Endothelial cell of umbilical vein (primary cell): ENCODE measurements around the gene ANKRD13D. TPM values are rescaled to one million over a fixed set of nuclear protein-coding genes. Genes with fewer than 3 reads are reported as not detected.

ENCODE experiments used
- BruUV-seq: library from RNA; stranded (reverse); fragments of 400-500 nt; replicated peaks from 2 replicates; lab custom pipeline; 2021; lab: Mats Ljungman, UMichigan
- CTCF ChIA-PET: fragments of 300-600, 350-600 bp; sonication (Branson Sonifier 250); formaldehyde crosslinking; loops from one replicate; lab custom pipeline; 2021; ENCODE audit warnings: antibody characterized with exemption, inconsistent platforms; lab: Charles Lee
- POLR2A ChIA-PET: fragments of 300-600, 350-600 bp; sonication (Branson Sonifier 250); formaldehyde crosslinking; loops from one replicate; lab custom pipeline; 2021; ENCODE audit warnings: antibody characterized with exemption, inconsistent platforms; lab: Charles Lee
- DNase-seq: peaks from one replicate; pipeline ENCODE4 v3.0.0-alpha.2; 2011; ENCODE audit warnings: low read depth, low spot score
- FAIRE-seq: peaks from 2 replicates; lab custom pipeline; 2011; peaks lifted over from hg19 to GRCh38; lab: Jason Lieb, UNC
- H2AFZ ChIP-seq: 2 replicates; pipeline ENCODE4 v1.6.0; 2012; ENCODE audit warnings: low read depth, low read length, control low read depth, inconsistent platforms
- H3K27ac ChIP-seq: 2 replicates; pipeline ENCODE4 v1.5.1; 2011; ENCODE audit warnings: low read depth, mild to moderate bottlenecking, control low read depth, low read length, moderate library complexity; ENCODE audit not compliant: insufficient read depth
- H3K27me3 ChIP-seq, 2 experiments: 2 replicates each; pipeline versions ENCODE4 v1.6.0 to v1.6.1; 2011; ENCODE audit warnings: low read length in 2 of 2, mixed read lengths in 1 of 2; ENCODE audit not compliant: control insufficient read depth in 2 of 2, insufficient read depth in 2 of 2
- H3K36me3 ChIP-seq, 2 experiments: 2 replicates in 1 of 2; 3 replicates in 1 of 2; pipeline ENCODE4 v1.5.1; 2011; ENCODE audit warnings: low read length in 2 of 2, mild to moderate bottlenecking in 1 of 2, moderate library complexity in 1 of 2; ENCODE audit not compliant: control insufficient read depth in 2 of 2, insufficient read depth in 2 of 2; ENCODE audit errors: extremely low read depth in 1 of 2
- H3K4me1 ChIP-seq: 3 replicates; pipeline ENCODE4 v1.5.1; 2011; ENCODE audit warnings: mild to moderate bottlenecking, low read length; ENCODE audit not compliant: control insufficient read depth, insufficient read depth; ENCODE audit errors: extremely low read depth
- H3K4me2 ChIP-seq: 2 replicates; pipeline ENCODE4 v1.6.1; 2011; ENCODE audit warnings: low read length, control low read depth, mixed read lengths; ENCODE audit not compliant: insufficient read depth
- H3K4me3 ChIP-seq, 3 experiments: fragments of 200-600 bp in 1 of 3; sonication (generic), shearing (Covaris generic) in 1 of 3; replicated peaks in 1 of 3; 2 replicates each; pipeline ENCODE4 v1.5.1; 2011 to 2016; ENCODE audit warnings: control low read depth in 3 of 3, low read length in 3 of 3, mild to moderate bottlenecking in 2 of 3, inconsistent platforms in 1 of 3, low read depth in 1 of 3, moderate library complexity in 1 of 3; ENCODE audit not compliant: insufficient read depth in 1 of 3
- H3K79me2 ChIP-seq: 2 replicates; pipeline ENCODE4 v1.6.0; 2012; ENCODE audit warnings: low read length, inconsistent platforms; ENCODE audit not compliant: control insufficient read depth, insufficient read depth
- H3K9ac ChIP-seq: replicated peaks from 2 replicates; pipeline ENCODE3; 2011; ENCODE audit warnings: low read length, control low read depth; ENCODE audit not compliant: insufficient read depth; ENCODE audit errors: extremely low read depth
- H3K9me1 ChIP-seq: replicated peaks from 3 replicates; pipeline ENCODE4 v1.6.0; 2011; ENCODE audit warnings: mild to moderate bottlenecking, low read length; ENCODE audit not compliant: control insufficient read depth, insufficient read depth; ENCODE audit errors: extremely low read depth
- H3K9me3 ChIP-seq: replicated peaks from 2 replicates; pipeline ENCODE4 v1.5.1; 2012; ENCODE audit warnings: low read length, inconsistent platforms; ENCODE audit not compliant: control insufficient read depth, insufficient read depth
- H4K20me1 ChIP-seq: replicated peaks from 2 replicates; pipeline ENCODE3; 2011; ENCODE audit warnings: mild to moderate bottlenecking, low read length; ENCODE audit not compliant: control insufficient read depth, insufficient read depth; ENCODE audit errors: extremely low read depth
- EZH2 ChIP-seq: IDR thresholded peaks from 2 replicates; pipeline ENCODE4 v1.6.1; 2012; ENCODE audit warnings: borderline replicate concordance, low read depth, mild to moderate bottlenecking, moderate library complexity, low read length, inconsistent platforms; ENCODE audit not compliant: severe bottlenecking
- FOS ChIP-seq: IDR thresholded peaks from 2 replicates; pipeline ENCODE4 v1.6.1; 2011; ENCODE audit warnings: mild to moderate bottlenecking, low read length, moderate library complexity, borderline replicate concordance; ENCODE audit not compliant: insufficient read depth
- GATA2 ChIP-seq: IDR thresholded peaks from 2 replicates; pipeline ENCODE4 v1.7.0; 2011; ENCODE audit warnings: low read depth, mild to moderate bottlenecking, moderate library complexity, mixed read lengths, low read length; ENCODE audit not compliant: insufficient read length, insufficient read depth
- JUN ChIP-seq: IDR thresholded peaks from 2 replicates; pipeline ENCODE4 v1.6.1; 2011; ENCODE audit warnings: borderline replicate concordance, low read depth; ENCODE audit not compliant: insufficient read length, insufficient read depth
- MYC ChIP-seq: IDR thresholded peaks from one replicate; pipeline ENCODE4 v1.6.1; 2011; ENCODE audit warnings: mild to moderate bottlenecking, low read depth, low read length
- POLR2A ChIP-seq: IDR thresholded peaks from 2 replicates; pipeline ENCODE4 v1.6.1; 2012; ENCODE audit warnings: low read depth, mild to moderate bottlenecking, control low read depth, low read length
- POLR2AphosphoS5 ChIP-seq: IDR thresholded peaks from 2 replicates; pipeline ENCODE4 v1.6.1; 2012; ENCODE audit warnings: low read depth, mild to moderate bottlenecking, control low read depth, low read length, moderate library complexity; ENCODE audit not compliant: insufficient read depth
- dilution Hi-C: fragments of 300-500 bp; cut with MboI; formaldehyde crosslinking; loops from one replicate; pipeline ENCODE4 v1.15.0; 2019; ENCODE audit warnings: low sequenced_read_pairs; ENCODE audit not compliant: extremely low pct_ligation_motif_present
- intact Hi-C: fragments of 100-400 bp; cut with micrococcal nuclease; formaldehyde crosslinking; loops from one replicate; pipeline ENCODE4 v1.10.0; 2022
- polyA plus RNA-seq, 4 experiments: library from polyadenylated mRNA; depleted of rRNA in 3 of 4; stranded (reverse) in 3 of 4; unstranded in 1 of 4; fragments of >200 nt; gene quantifications; 2 replicates each; pipeline versions ENCODE4 v1.2.1 to v1.2.3, GENCODE V29; 2011 to 2012; ENCODE audit warnings: missing spikeins in 1 of 4
- total RNA-seq: library from RNA; stranded (reverse); gene quantifications from 2 replicates; pipeline ENCODE4 v1.2.3, GENCODE V29; 2021
- TF ChIP-seq, protein P1 (sequence below), 2 donors: IDR thresholded peaks; 1 replicate in 1 of 2; 2 replicates in 1 of 2; pipeline ENCODE4 v1.5.1; 2011; ENCODE audit warnings: low read length in 2 of 2, mild to moderate bottlenecking in 2 of 2, moderate library complexity in 2 of 2, control low read depth in 1 of 2, inconsistent platforms in 1 of 2, low read depth in 1 of 2; ENCODE audit not compliant: insufficient read depth in 1 of 2; ENCODE audit errors: extremely low read depth in 1 of 2
- TF ChIP-seq, protein P2 (sequence below): IDR thresholded peaks from 2 replicates; pipeline ENCODE4 v1.6.1; 2011; ENCODE audit not compliant: insufficient read depth, insufficient read length

Gene ANKRD13D
- total and polyA plus RNA-seq, 2 donors (not counting 3 experiments of a cell fraction or from before 2014, with no cell fraction given): 43.5 to 57.5 TPM

- no peak overlapping the region for H3K4me3 ChIP-seq
- H3K9ac ChIP-seq: no peak overlapping the region
- H2AFZ ChIP-seq: no peak overlapping the region
- FAIRE-seq (no peak), DNase-seq (no peak)
- dilution Hi-C loops (no loop called here), intact Hi-C loops (no loop called here)
- BruUV-seq: no TSS peak
- TF ChIP-seq MYC (no peak), FOS (no peak), GATA2 (no peak), POLR2AphosphoS5 (no peak), EZH2 (no peak), JUN (no peak), POLR2A (no peak)
- TF ChIP-seq, protein P1, sequence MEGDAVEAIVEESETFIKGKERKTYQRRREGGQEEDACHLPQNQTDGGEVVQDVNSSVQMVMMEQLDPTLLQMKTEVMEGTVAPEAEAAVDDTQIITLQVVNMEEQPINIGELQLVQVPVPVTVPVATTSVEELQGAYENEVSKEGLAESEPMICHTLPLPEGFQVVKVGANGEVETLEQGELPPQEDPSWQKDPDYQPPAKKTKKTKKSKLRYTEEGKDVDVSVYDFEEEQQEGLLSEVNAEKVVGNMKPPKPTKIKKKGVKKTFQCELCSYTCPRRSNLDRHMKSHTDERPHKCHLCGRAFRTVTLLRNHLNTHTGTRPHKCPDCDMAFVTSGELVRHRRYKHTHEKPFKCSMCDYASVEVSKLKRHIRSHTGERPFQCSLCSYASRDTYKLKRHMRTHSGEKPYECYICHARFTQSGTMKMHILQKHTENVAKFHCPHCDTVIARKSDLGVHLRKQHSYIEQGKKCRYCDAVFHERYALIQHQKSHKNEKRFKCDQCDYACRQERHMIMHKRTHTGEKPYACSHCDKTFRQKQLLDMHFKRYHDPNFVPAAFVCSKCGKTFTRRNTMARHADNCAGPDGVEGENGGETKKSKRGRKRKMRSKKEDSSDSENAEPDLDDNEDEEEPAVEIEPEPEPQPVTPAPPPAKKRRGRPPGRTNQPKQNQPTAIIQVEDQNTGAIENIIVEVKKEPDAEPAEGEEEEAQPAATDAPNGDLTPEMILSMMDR (IDR thresholded peaks at IDR 0.05; ENCODE audit: extremely low read depth in 1 of 2, insufficient read depth in 1 of 2, low read depth in 1 of 2, low read length in 2 of 2): no peak
- TF ChIP-seq, protein P2, sequence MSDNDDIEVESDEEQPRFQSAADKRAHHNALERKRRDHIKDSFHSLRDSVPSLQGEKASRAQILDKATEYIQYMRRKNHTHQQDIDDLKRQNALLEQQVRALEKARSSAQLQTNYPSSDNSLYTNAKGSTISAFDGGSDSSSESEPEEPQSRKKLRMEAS: no peak
- no peak overlapping the region for H3K27ac ChIP-seq
- H3K9me3 ChIP-seq: no peaks in the 10 kb centered on the region
- peaks cover 35% of the 10 kb centered on the region for H3K79me2 ChIP-seq
- CTCF ChIA-PET: interaction anchor here (0.6 to 1.0 kb wide), 3 partner anchors 24 to 30 kb away, joined by 3 read pairs; no protein-coding TSS in a partner anchor
- peaks cover 22% of the 10 kb centered on the region for H3K4me1 ChIP-seq
- H3K4me2 ChIP-seq: no peak overlapping the region
- H4K20me1 ChIP-seq: no peaks in the 10 kb centered on the region
- peaks cover 3 to 11% of the 10 kb centered on the region in 2 experiments for H3K36me3 ChIP-seq
- POLR2A ChIA-PET: no interaction called here
- no peaks in the 10 kb centered on the region for H3K9me1 ChIP-seq
- H3K27me3 ChIP-seq: no peaks in the 10 kb centered on the region
Observed at GRCh38 chr11:67291481-67292381, 2.6 kb downstream of the ANKRD13D start.
